Measurements from ENCODE around the gene ULK3. TPM values are rescaled to one million over a fixed set of nuclear protein-coding genes. Genes with fewer than 3 reads are reported as not detected.

ULK3 gene
- total and polyA plus RNA-seq, 10 of the 15 experiments (the other 5 are each of a cell fraction or from before 2014, with no cell fraction given), result 0.64 to 38.8 (median 27.1) TPM

GRCh38 chr15:74889883-74890664, 47.1 kb upstream of the ULK3 start, which contains the start of gene MPI (continued):
- TF ChIP-seq SMAD5 (IDR thresholded peaks at IDR 0.05; ENCODE audit: low read depth), result peak; percentile 33; the same call in 1 of the 2 replicates
- no peak for TF ChIP-seq MEF2A (IDR thresholded peaks at IDR 0.05; ENCODE audit: insufficient read depth, low read depth, low read length)
- no peak for TF ChIP-seq SMAD1 (IDR thresholded peaks at IDR 0.05; ENCODE audit: low read depth, partially characterized antibody)
- TF ChIP-seq SMARCA5 (IDR thresholded peaks at IDR 0.05), result no peak
- no peak for TF ChIP-seq BCL11A (IDR thresholded peaks at IDR 0.05; ENCODE audit: low read depth, low read length)
- TF ChIP-seq ATF7 (IDR thresholded peaks at IDR 0.05; ENCODE audit: low read depth), result peak; percentile 39; the same call in 1 of the 2 replicates
- no peak for TF ChIP-seq IRF5 (IDR thresholded peaks at IDR 0.05; ENCODE audit: borderline replicate concordance)
- peak; percentile 75; the same call in 1 of the 2 replicates for TF ChIP-seq LARP7 (IDR thresholded peaks at IDR 0.05)
- TF ChIP-seq EZH2 (IDR thresholded peaks at IDR 0.05; ENCODE audit: borderline replicate concordance, control insufficient read depth, low read depth, low read length), result no peak
- TF ChIP-seq RAD51 (IDR thresholded peaks at IDR 0.05), result no peak
- TF ChIP-seq BCLAF1 (IDR thresholded peaks at IDR 0.05), result no peak
- no peak; a peak in 1 of 4 replicates for TF ChIP-seq IKZF2 (IDR thresholded peaks at IDR 0.05)
- TF ChIP-seq CTCF (IDR thresholded peaks at IDR 0.05 in 2 of 3, conservative IDR thresholded peaks at IDR 0.05 in 1 of 3; ENCODE audit: control insufficient read depth in 2 of 3, extremely low read depth in 1 of 3, insufficient read depth in 1 of 3, low read depth in 3 of 3, low read length in 3 of 3), result no peak
- peak; percentile 74 for TF ChIP-seq MAX (IDR thresholded peaks at IDR 0.05; ENCODE audit: low read depth, low read length)
- no peak for TF ChIP-seq E2F8 (IDR thresholded peaks at IDR 0.05; ENCODE audit: low read depth, partially characterized antibody)
- peak; percentile 23 for TF ChIP-seq MEF2B (IDR thresholded peaks at IDR 0.05; ENCODE audit: partially characterized antibody, poor library complexity, severe bottlenecking)
- no peak for TF ChIP-seq JUND (IDR thresholded peaks at IDR 0.05; ENCODE audit: low read depth, low read length)
- no peak for TF ChIP-seq E2F4 (IDR thresholded peaks at IDR 0.05; ENCODE audit: low read depth, low read length)
- TF ChIP-seq FOXK2 (IDR thresholded peaks at IDR 0.05), result no peak

Data from GM12878 (cell line).